Posterior vena cava (tissue), 2 donors: ENCODE data around the gene CCBE1. TPM values are rescaled to one million over a fixed set of nuclear protein-coding genes. Genes with fewer than 3 reads are reported as not detected.
"Not testable (repeated sequence)": the region's sequence is repeated elsewhere in the genome, so short reads cannot be mapped to it uniquely, and the experiment has no call there.

Experiments used
- DNase-seq: peaks from one replicate; pipeline ENCODE4 v3.0.0-alpha.2; 2020; ENCODE audit warnings: low spot score
- intact Hi-C, 2 donors: fragments of 100-400 bp; cut with DNase I; formaldehyde crosslinking; loops; one replicate each; pipeline versions ENCODE4 v1.14.1 to v1.14.2; 2022 to 2023
- total RNA-seq, 2 donors: library from RNA; stranded (reverse); fragmentation: NEBNext Ultra II Directional; extraction: Animal tissue kit (Norgen Biotek cat#: 25700); gene quantifications; one replicate each; pipeline ENCODE4 v1.2.1, GENCODE V29; 2021
- donor health status: DM: yes; HTN: yes; CAD: no.
- donor health status: DM: yes; HTN: yes; CAD: no.

Gene CCBE1
- total RNA-seq, 2 donors from 2014 or later = 2.1 to 3.0 TPM

- intact Hi-C loops = no loop called here
- no peak for DNase-seq
Measured at GRCh38 chr18:59661891-59662701, 35.1 kb downstream of the CCBE1 start.

GRCh38 chr18:59660786-59661743 is 36.2 kb downstream of the CCBE1 start:
- intact Hi-C loops = no loop called here
- no peak for DNase-seq

GRCh38 chr18:59660366-59660765 is 36.9 kb downstream of the CCBE1 start:
- intact Hi-C loops = no loop called here
- no peak for DNase-seq

- DNase-seq = no peak
- intact Hi-C loops = no loop called here
Measured at GRCh38 chr18:59659508-59660170, 37.6 kb downstream of the CCBE1 start.

DNA sequence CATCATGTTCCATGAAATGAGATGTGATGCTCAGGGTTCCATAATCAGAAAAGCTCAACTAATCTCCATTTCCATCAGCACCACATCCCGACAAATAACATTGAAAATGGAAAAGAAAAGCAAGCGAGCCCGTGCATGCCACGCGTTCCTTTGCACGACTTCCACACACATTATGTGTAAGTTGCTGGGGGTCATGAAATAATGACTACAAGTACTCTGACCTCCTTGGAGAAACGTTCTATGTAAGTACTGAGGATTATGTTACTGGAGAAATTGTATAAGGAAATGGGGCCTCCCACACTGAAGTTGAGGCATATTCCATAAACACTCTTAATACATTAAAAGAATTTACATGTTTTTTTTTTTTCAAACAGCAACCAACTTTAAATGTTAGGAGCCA is 38.3 kb downstream of the CCBE1 start:
- no peak for DNase-seq
- intact Hi-C loops = no loop called here

DNA sequence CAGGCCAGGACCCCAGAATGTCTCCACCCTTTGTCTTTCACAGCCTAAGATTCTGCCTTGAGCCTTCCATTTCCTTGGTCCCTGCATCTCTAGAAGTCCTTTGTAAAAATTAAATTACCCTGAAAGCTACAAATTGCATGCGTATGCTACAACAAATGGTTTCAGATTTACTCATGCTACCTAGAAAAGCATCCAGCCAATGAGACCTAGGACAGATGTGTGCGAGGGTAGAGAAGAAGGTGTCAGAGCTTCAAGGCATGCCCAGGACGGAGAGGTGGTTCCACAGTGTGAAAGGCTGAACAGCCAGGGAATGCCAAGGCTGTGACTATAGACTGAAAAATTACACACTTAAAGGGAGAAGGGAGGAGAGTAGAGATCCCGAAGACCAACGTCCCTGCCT is 40.2 kb downstream of the CCBE1 start:
- no peak for DNase-seq
- intact Hi-C loops = no loop called here

DNA sequence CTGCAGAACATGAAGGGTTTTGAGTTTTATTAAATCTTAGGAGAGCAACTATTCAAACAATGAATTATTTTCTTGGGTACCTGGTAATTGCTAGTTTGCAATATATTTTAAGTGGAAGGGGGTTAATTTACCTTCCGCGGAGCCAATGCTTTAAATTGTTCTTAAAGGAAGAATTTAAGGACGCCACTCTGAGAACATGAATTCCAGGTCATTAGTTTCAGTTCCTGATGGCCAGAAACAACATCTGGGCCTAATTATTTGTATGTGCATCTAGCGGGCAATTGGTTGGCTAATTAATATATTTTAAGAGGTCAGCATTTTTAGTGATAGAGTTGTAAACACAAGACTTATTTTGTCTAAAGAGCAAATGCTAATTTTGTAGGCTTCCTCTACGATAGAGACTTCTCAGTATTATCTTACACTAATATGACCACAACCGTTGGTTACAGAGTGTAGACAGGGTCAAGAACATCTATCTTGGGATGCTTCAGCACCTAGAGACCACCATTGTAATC is 40.8 kb downstream of the CCBE1 start:
- intact Hi-C loops = no loop called here
- no peak for DNase-seq

GRCh38 chr18:59655676-59656075 is 41.5 kb downstream of the CCBE1 start:
- intact Hi-C loops = no loop called here
- no peak for DNase-seq

GRCh38 chr18:59651071-59651470 is 46.2 kb downstream of the CCBE1 start:
- intact Hi-C loops = no loop called here
- no peak for DNase-seq

DNA sequence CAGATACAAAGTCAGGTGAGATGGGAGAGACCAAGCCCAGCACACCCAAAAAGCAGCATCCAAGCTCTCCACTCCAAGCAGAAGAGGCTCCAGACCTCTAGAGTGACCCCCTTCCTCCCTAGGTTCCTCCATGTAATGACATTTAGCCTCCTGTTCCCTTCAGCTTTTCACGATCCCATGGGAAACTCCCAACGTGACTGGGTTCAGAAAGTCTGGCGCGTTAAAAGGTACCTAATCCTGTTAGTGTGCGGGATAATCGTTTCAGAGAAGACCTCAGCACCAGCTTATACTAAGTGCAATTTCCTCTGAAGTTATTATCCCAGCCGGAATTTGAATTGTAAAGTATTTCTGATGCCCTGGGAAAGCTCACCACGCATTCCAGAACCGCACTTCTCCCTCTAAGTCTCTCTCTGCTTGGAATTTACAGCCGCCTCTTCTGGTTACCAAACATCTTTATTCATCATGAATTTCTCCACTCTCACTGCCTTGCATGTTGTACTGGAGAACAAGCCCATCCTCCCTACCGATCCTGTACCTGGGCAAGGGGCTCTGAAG is 46.9 kb downstream of the CCBE1 start:
- no peak for DNase-seq
- intact Hi-C loops = no loop called here

DNA sequence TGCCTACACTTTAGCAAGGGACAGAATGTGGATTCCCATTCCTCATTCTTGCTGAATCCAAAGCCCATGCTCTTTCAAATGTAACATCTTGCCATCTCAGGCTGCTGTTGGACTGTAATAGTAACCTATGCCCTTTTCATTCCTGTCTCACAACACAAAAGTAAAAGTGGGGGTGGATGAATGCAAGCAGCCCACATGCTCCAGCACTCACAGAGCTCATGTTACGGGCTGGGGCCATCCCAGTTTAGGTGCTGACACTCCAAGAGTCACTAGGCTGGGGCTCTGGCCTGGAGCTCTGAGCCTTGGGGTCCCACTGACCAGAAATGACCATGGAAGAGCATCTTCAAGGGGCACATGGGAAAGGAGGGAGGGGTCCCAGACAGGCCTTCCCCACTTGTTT is 47.6 kb downstream of the CCBE1 start:
- DNase-seq = no peak
- intact Hi-C loops = no loop called here

DNA sequence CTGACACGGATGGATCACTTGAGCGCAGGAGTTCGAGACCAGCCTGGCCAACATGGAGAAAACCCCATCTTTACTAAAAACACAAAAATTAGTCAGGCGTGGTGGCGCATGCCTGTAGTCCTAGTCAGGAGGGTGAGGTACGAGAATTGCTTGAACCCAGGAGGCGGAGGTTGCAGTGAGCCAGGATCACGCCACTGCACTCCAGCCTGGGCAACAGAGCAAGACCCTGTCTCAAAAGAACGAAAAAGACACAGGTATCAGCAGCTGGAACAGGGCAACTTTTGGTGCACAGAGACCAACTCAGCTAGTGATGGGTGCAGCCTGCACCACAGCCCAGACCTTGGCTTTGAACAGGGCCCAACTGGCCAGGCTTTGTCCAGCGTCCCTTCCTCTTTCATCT is 48.8 kb downstream of the CCBE1 start:
- intact Hi-C loops, DNase-seq: not testable (repeated sequence)

DNA sequence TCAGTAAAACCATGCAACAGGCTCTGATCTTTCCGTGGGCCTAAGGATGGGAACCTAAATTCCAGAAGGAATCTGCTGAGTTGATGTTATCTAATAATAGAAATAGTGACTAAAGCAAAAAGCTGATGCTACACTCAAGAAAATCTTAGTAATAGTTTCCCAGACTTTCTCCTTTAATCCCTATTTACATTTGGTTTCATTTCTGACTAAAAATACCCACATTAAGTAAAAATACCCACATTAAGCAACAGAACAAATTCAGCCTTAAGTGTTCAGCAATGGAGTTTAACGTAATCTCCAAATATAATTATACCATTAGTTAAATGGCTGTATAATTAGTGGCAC is 50.3 kb downstream of the CCBE1 start:
- intact Hi-C loops = no loop called here
- DNase-seq = no peak

DNA sequence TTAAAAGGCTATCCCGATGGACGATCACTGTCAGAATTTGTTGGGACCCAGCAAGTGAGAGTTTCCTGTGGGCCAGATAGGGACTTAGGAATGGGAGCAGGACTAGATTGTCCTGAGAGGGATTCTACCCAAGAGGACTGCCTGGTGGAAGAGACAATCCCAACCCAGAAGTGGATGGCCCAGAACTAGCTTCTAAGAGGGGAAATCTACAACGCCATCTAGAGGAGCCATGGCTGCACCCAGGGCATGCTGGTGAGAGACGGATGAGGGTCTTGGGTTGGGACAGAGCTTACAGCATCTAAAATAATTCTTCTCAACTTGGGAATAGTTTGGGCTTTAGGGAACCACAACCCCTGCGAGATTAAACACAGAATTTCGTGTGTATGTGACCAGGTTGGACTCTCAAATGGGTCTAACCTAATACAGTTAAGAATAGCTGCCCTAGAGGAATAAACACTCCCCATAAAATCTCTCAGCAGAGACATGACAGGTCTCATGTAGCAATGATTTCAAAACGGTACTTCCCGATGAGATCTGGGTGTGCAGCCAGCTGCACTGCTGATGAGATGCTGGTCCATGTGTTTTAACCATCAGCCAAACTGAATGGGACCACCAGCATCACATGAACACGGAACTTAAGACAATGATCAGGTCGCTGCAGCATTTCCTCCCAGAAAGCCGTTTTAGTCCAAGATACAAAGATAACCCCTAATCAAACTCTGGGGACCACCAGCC is 50.8 kb downstream of the CCBE1 start:
- DNase-seq = no peak
- intact Hi-C loops = no loop called here

GRCh38 chr18:59643740-59644139 is 53.5 kb downstream of the CCBE1 start:
- intact Hi-C loops = no loop called here

DNA sequence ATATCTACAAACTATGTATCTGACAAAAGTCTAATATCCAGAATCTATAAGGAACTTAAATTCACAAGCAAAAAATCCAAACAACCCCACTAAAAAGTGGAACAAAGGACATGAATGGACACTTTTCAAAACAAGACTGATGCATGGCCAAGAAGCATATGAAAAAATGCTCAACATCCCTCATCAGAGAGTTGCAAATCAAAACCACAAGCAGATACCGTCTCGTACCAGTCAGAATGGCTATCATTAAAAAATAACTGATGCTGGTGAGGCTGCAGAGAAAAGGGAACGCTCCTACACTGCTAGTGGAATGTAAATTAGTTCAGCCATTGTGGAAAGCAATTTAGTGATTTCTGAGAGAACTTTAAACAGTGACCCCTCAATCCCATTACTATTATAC is 56.5 kb downstream of the CCBE1 start:
- DNase-seq = no peak
- intact Hi-C loops = no loop called here

More at GRCh38 chr18:59643740-59644139, 53.5 kb downstream of the CCBE1 start:
- DNase-seq = no peak

- intact Hi-C loops = no loop called here
- DNase-seq = no peak
Measured at GRCh38 chr18:59639821-59640220, 57.4 kb downstream of the CCBE1 start.

GRCh38 chr18:59639136-59639535 is 58.1 kb downstream of the CCBE1 start:
- DNase-seq = no peak
- intact Hi-C loops = no loop called here

DNA sequence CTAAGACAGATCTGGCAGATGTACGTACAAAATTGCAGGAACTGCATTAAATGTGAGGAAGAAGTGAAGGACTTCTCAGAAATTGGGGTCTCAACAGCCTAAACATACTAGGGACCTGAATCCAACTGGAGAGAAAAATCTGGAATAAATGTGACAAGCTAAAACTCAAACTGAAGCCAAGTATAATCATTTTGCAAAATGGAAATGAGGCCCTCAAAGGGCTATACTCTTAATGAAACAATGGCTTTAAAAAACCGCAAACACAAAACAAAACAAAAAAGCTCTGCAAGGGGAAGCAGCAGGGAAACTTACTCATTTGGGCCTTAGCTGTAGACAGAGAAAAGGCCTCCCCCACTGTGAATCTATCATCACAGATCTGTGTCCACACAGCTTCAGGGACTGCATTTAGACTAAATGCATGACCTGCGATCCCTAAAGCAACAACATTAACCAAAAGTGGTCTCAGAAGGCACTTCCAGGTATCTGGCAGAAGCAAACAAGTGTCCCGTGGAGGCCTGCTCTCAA is 63.2 kb downstream of the CCBE1 start:
- intact Hi-C loops = no loop called here
- no peak for DNase-seq
